ENCODE results near the gene TSHZ3.

DNA sequence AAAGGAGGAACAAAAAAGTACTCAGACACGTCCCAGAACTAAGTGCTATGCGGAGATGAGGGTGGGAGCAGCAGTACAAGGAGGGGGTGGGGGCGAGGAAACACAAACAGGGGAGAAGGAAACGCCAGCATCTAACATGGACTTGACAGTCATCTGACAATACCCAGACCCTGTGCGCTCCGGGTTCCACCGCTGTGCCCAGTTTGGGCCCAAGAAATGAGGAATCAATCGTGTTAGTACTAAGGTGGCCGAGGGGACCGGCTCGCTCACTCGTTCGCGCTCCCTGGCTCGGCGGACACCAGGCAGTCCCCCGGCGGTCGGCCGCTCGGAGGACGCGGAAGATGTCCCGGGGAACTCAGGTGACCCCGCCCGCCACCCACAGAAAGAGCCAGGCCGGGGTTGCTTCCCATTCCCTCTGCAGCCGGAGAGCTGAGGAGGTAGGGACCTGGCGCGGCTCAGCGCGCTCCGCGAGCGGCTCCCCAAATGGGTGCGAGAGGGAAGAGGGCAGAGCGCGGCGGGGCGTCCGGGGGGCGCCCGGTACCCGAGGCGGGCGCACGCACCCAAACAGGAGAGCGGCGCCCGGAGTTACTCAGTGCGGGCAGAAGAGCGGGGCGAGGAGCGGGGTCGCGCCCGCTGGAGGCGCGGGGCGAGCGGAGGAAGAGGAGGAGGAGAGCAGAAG lies 616 bp downstream of the TSHZ3 start:
- no peak for TF ChIP-seq EP300 (IDR thresholded peaks at IDR 0.05; ENCODE audit: low read depth in 2 of 2, low read length in 2 of 2)
- TF ChIP-seq EP300 (CRISPR knock-in tag; IDR thresholded peaks at IDR 0.05; ENCODE audit: borderline replicate concordance): no peak
- TF ChIP-seq, protein P1, sequence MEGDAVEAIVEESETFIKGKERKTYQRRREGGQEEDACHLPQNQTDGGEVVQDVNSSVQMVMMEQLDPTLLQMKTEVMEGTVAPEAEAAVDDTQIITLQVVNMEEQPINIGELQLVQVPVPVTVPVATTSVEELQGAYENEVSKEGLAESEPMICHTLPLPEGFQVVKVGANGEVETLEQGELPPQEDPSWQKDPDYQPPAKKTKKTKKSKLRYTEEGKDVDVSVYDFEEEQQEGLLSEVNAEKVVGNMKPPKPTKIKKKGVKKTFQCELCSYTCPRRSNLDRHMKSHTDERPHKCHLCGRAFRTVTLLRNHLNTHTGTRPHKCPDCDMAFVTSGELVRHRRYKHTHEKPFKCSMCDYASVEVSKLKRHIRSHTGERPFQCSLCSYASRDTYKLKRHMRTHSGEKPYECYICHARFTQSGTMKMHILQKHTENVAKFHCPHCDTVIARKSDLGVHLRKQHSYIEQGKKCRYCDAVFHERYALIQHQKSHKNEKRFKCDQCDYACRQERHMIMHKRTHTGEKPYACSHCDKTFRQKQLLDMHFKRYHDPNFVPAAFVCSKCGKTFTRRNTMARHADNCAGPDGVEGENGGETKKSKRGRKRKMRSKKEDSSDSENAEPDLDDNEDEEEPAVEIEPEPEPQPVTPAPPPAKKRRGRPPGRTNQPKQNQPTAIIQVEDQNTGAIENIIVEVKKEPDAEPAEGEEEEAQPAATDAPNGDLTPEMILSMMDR (CRISPR knock-in tag; IDR thresholded peaks at IDR 0.05): no peak
- TF ChIP-seq ZNF274 (CRISPR knock-in tag; IDR thresholded peaks at IDR 0.05): no peak
- no peak for TF ChIP-seq ZKSCAN8 (CRISPR knock-in tag; IDR thresholded peaks at IDR 0.05; ENCODE audit: borderline replicate concordance)
- no peak for TF ChIP-seq POLR2AphosphoS5 (IDR thresholded peaks at IDR 0.05; ENCODE audit: low read depth, low read length)
- TF ChIP-seq GTF2F1 (IDR thresholded peaks at IDR 0.05; ENCODE audit: low read length): no peak
- no peak for TF ChIP-seq ZNF44 (CRISPR knock-in tag; IDR thresholded peaks at IDR 0.05)
- no peak for TF ChIP-seq TAF15 (IDR thresholded peaks at IDR 0.05; ENCODE audit: low read depth, low read length, poor library complexity, severe bottlenecking)
- no peak for TF ChIP-seq ZNF766 (CRISPR knock-in tag; IDR thresholded peaks at IDR 0.05; ENCODE audit: borderline replicate concordance)
- no peak for TF ChIP-seq BCL6 (CRISPR knock-in tag; IDR thresholded peaks at IDR 0.05)
- no peak for TF ChIP-seq NRL (CRISPR knock-in tag; IDR thresholded peaks at IDR 0.05; ENCODE audit: borderline replicate concordance)
- TF ChIP-seq SMAD9 (CRISPR knock-in tag; IDR thresholded peaks at IDR 0.05): no peak
- no peak for TF ChIP-seq TEAD2 (CRISPR knock-in tag; IDR thresholded peaks at IDR 0.05)
- no peak for TF ChIP-seq ZNF724P (CRISPR knock-in tag; IDR thresholded peaks at IDR 0.05; ENCODE audit: borderline replicate concordance)

All from HepG2 (cell line).